GM08714 (cell line): ENCODE measurements around the gene CDKAL1.
"Not testable (repeated sequence)": the region's sequence is repeated elsewhere in the genome, so short reads cannot be mapped to it uniquely, and the experiment has no call there.

ENCODE experiments used
- H3K4me3 ChIP-seq: fragments of 200-500 bp; sonication (Bioruptor generic); 2 replicates; pipeline ENCODE4 v1.5.1; 2014; ENCODE audit warnings: mild to moderate bottlenecking, low read length, inconsistent platforms
- ZNF274 ChIP-seq: IDR thresholded peaks from 2 replicates; pipeline ENCODE4 v1.6.1; 2012; ENCODE audit warnings: mild to moderate bottlenecking, low read depth, low read length

The CDKAL1 gene

DNA sequence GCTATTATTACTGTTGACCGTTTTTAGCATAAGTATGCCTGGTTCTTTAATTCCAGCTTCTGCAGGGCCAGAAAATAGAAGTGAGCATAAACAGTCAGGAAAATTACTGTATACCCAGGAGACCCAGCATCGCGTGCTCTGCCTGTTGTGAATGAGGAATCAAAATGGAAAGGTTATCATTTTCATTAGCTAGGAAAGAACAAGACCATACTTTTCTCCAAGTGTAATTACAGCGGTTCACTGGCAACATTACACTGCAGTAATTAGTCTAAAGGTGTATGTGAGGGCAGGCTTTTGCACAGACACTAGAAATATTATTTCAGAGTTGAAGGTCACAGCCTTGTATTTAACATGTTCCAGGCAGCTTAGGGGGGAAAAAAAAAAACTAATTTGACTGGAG is 655.5 kb downstream of the CDKAL1 start:
- no peak for TF ChIP-seq ZNF274
- no peak overlapping the region for H3K4me3 ChIP-seq

DNA sequence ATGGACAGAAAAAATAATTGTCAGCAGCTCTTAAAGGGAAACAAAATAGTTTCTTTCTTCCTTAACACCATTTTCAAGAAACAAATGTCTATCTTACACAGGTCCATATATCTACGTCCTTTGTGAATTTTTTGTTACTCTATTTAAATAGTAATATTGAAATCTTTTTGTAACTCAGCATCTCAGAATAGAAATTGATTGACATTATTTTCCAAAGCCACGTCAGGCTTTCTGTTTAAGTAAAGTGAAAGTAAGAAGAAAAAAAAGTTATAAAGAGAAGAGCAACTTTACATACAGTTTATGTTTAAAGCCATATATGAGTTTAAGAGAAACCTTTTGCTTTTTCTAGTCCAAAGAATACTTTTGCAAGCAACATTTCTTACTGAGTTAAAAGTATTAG is 656.4 kb downstream of the CDKAL1 start:
- TF ChIP-seq ZNF274 = no peak
- peak overlapping the region; percentile 34 for H3K4me3 ChIP-seq

GRCh38 chr6:21193790-21194475 is 659.7 kb downstream of the CDKAL1 start:
- TF ChIP-seq ZNF274 = no peak
- no peak overlapping the region for H3K4me3 ChIP-seq

DNA sequence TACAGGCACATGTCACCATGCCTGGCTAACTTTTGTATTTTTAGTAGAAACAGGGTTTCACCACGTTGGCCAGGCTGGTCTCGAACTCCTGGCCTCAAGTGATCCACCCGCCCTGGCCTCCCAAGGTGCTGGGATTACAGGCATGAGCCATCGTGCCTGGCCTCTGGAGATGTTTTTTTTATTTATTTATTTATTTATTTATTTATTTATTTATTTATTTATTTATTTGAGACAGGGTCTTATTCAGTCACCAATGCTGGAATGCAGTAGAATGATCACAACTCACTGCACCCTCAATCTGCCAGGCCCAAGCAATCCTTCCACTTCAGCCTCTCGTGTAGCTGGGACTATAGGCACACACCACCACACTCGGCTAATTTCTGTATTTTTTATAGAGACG is 661.0 kb downstream of the CDKAL1 start:
- H3K4me3 ChIP-seq = not testable (repeated sequence)

DNA sequence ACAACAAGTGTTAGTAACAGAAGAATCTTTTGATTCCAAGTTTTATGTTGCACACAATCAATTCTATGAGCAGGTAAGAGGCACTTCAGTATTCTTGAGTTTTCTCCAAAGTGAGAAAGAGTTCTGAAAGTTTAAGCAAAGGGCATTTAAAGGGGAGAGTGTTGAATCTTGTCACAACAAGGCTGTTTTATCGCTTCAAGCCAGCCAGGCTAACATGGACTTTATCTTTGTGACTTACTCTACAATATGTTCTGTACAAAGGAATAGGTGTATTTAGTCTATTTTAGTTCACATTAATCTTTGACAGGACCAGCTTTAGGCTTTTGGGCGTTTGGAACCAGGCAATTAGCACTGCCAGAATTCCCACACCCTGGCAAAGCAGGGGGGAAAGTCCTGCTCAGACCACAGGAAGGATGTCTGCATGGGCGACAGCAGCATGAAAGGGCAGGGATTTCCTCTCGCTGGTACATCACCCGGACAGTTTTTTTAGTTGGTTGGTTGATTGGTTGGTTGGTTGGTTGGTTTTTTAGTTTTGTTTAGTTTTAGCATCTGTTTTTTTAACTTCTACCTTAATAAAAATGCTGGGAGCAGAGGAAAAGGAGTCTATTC is 663.9 kb downstream of the CDKAL1 start:
- H3K4me3 ChIP-seq = no peak overlapping the region; the same call in 1 of the 2 replicates
- TF ChIP-seq ZNF274 = no peak

GRCh38 chr6:21199262-21199661 is 665.0 kb downstream of the CDKAL1 start:
- no peak for TF ChIP-seq ZNF274
- H3K4me3 ChIP-seq = no peak overlapping the region

GRCh38 chr6:21200134-21200870 is 666.0 kb downstream of the CDKAL1 start:
- no peak overlapping the region for H3K4me3 ChIP-seq
- TF ChIP-seq ZNF274 = no peak

DNA sequence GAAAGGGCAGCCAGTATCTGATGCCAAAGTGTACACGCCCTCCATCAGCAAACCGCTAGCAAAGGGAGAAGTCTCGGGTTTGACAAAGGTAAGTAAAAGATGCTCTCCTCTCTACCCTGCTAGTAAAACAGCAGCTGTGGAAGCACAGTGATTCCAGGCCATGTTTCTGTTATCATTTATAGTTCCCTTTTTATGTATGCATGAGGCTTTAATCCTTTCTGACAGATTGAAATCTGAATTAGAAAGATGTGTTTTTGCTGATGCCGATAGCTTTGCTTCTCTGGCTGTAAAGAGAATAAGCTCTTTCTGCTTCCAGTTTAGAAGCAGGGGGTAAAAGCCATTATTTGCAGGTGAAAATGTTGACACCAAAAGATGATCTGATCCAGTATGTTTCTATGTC is 666.9 kb downstream of the CDKAL1 start:
- no peak overlapping the region for H3K4me3 ChIP-seq
- TF ChIP-seq ZNF274 = no peak

DNA sequence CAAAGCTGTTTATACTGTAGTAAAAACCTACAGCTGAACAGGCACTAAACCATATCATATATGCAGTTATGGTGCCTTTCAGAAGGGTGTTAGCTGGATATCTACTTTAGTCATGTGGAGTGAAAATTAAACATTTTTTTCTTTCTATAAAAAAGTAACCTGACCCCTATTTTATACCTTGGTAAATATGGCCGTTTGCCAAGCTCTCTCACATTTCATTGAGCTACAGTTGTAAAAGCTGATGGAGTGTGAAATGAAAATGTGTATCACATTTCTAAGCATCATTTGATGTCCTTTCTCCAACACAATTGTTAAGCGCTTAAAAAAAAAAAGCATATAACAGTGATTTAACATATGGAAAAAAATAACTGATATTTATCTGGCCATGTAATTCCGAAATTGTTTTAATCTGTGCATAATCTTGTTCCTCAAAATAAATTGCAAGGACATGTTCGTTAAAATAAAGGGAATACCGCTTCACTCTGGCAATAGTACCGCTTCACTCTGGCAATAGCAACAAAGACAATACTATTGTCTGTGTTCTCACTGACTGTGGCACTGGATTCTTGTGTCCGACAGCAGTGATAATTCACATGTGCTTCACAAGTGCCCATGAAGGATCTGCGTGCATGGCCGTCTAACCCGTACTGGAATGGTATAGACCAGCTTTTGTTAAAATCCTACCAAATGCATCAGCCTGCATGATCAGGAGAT is 667.5 kb downstream of the CDKAL1 start:
- no peak for TF ChIP-seq ZNF274
- no peak overlapping the region for H3K4me3 ChIP-seq

DNA sequence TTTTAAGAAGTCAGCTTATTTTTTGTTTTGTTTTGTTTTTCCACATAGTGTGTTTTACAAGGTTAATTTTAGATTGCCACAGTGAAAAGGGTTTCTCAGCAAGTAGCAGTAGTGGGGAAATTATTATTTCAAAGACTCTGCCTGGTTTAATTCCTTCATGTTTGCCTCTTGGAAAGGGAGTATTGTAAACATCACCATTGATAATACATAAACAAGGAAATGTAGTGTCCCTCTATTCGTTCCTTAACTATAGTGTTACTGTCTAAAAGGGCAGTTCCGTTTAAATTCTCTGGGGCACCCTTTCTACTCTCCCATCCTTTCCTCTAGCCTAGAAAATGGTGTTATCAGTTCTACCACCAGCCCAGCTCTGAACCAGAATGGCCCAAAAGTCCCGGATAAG is 668.3 kb downstream of the CDKAL1 start:
- TF ChIP-seq ZNF274 = no peak
- no peak overlapping the region for H3K4me3 ChIP-seq

DNA sequence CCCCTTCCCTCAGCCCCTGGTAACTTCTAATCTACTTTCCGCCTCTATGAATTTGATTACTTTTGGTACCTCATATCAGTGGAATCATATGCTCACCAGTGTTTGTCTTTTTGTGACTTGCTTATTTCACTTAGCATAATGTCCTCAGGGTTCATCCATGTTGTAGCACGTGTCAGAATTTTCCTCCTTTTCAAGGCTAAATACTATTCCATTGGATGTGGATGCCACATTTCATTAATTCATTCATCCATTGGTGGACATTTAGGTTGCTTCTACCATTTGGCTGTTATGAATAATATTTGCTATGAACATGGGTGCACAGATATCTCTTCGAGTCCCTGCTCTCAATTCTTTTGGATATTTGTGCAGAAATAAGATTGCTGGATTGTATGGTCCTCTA is 670.7 kb downstream of the CDKAL1 start:
- TF ChIP-seq ZNF274 = no peak
- no peak overlapping the region for H3K4me3 ChIP-seq

- no peak overlapping the region for H3K4me3 ChIP-seq
- TF ChIP-seq ZNF274 = no peak
These were observed 674.0 kb downstream of the CDKAL1 start for GRCh38 chr6:21208081-21208795.

DNA sequence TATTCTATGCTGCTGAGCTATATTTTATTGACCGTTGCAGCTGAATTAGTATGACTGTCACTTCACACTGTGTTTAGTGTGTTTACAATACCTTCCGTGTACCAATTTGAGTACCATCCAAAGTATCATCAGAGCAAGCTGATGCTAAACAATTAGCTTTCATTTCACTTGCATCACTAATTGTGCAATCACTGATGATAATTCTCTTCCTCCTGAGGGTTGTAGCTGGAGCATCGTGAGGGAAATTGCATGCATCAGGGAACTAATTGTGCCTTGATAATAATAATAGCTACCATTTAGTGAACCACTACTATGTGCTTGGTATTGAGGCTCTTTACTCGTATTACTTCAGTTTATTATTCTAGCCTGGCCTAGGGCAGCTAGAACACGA is 674.5 kb downstream of the CDKAL1 start:
- no peak overlapping the region for H3K4me3 ChIP-seq
- TF ChIP-seq ZNF274 = no peak

GRCh38 chr6:21213492-21213891 is 679.2 kb downstream of the CDKAL1 start:
- no peak overlapping the region for H3K4me3 ChIP-seq
- no peak for TF ChIP-seq ZNF274
